ENCODE data around the gene FMOD. TPM values are rescaled to one million over a fixed set of nuclear protein-coding genes. Genes with fewer than 3 reads are reported as not detected.

The FMOD gene
- total RNA-seq, 3 donors from 2014 or later (not counting 1 experiment from before 2014, with no cell fraction given) = not detected

DNA sequence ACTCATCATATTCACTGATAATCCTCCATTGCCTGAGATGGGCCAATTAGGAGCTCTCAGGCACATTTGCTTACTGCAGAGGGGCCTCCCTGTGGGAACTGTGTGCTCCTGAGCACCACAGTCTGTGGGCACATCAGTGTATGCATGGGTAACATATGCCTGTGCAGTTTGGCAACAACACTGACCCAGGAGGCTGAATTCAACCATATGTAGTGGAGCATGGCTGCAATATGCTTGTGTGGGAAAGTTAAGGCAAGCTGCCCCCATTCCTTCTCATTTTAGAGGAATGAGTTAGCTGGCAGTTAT lies 11.8 kb upstream of the FMOD start:
- TF ChIP-seq, protein P1, sequence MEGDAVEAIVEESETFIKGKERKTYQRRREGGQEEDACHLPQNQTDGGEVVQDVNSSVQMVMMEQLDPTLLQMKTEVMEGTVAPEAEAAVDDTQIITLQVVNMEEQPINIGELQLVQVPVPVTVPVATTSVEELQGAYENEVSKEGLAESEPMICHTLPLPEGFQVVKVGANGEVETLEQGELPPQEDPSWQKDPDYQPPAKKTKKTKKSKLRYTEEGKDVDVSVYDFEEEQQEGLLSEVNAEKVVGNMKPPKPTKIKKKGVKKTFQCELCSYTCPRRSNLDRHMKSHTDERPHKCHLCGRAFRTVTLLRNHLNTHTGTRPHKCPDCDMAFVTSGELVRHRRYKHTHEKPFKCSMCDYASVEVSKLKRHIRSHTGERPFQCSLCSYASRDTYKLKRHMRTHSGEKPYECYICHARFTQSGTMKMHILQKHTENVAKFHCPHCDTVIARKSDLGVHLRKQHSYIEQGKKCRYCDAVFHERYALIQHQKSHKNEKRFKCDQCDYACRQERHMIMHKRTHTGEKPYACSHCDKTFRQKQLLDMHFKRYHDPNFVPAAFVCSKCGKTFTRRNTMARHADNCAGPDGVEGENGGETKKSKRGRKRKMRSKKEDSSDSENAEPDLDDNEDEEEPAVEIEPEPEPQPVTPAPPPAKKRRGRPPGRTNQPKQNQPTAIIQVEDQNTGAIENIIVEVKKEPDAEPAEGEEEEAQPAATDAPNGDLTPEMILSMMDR (IDR thresholded peaks at IDR 0.05) = no peak
- intact Hi-C loops (cut with micrococcal nuclease) = no loop called here
- DNase-seq (no peak), ATAC-seq (no peak)
- peaks cover 11% of the 10 kb centered on the region for H3K4me1 ChIP-seq (ENCODE audit: control insufficient read depth, insufficient read depth, low read length)
- H3K9me3 ChIP-seq (ENCODE audit: control insufficient read depth, insufficient read depth, low read length) = no peaks in the 10 kb centered on the region
- H3K36me3 ChIP-seq (ENCODE audit: control insufficient read depth, insufficient read depth, low read length) = no peaks in the 10 kb centered on the region
- H3K9me3 Mint-ChIP-seq = no peaks in the 10 kb centered on the region
- H3K27me3 ChIP-seq (ENCODE audit: control insufficient read depth, insufficient read depth, low read length) = peaks cover 4% of the 10 kb centered on the region
- peaks cover 14 to 16% of the 10 kb centered on the region in 2 donors for H3K4me1 Mint-ChIP-seq
- no peak overlapping the region for H3K27ac ChIP-seq (ENCODE audit: low read length)
- no peaks in the 10 kb centered on the region for H3K36me3 Mint-ChIP-seq
- no peak overlapping the region for H3K4me3 Mint-ChIP-seq
- H3K27ac Mint-ChIP-seq = no peak overlapping the region
- peaks cover 16 to 31% of the 10 kb centered on the region in 2 donors for H3K27me3 Mint-ChIP-seq (ENCODE audit: low read depth in 2 of 2)
- no peak overlapping the region for H3K4me3 ChIP-seq (ENCODE audit: low read length)

DNA sequence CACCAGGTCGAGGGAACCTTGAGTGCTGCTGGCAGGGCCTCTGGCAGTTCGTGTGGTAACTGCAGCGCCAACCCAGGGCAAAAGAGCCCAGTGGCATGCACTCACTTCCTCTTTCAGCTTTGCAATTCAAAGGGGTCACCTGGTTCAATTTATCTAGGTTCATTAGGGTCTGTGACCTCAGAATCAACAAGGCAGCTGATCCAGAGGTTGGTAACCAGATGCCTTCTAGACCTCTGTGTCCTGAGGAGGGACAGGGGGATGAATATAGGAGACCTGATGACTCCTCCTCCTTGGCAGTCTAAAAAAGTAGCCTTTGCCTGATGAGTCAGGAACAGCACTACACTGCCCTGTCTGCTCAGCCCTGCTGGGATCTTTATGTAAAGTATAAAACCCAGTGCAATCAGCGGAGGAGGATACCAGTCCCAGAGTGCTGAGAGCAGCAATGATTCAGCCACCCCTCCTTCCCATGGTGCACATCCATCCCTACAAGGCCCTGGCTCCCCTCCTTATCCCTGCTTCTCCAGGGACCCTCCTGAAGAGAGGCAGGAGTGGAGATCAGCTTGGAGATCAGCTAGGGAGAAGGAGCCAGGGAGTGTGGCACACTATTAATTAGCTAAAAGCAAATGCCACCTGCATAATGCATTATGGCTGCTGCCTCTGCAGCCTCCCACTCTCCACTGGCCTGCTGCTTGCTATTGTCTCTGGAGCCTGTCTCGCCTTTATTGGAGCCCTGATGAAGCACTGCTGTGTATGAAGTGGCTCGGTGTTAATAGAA lies 11.2 kb upstream of the FMOD start:
- ATAC-seq (no peak), DNase-seq (no peak)
- TF ChIP-seq, protein P1 (IDR thresholded peaks at IDR 0.05) = no peak
- H3K9me3 Mint-ChIP-seq = no peaks in the 10 kb centered on the region
- no peaks in the 10 kb centered on the region for H3K36me3 ChIP-seq (ENCODE audit: control insufficient read depth, insufficient read depth, low read length)
- WGBS (ENCODE audit: insufficient coverage) = 31% methylated on average over 4 of the region's 6 CpGs
- no peak overlapping the region for H3K4me3 ChIP-seq (ENCODE audit: low read length)
- peaks cover 4% of the 10 kb centered on the region for H3K27me3 ChIP-seq (ENCODE audit: control insufficient read depth, insufficient read depth, low read length)
- no peak overlapping the region for H3K27ac ChIP-seq (ENCODE audit: low read length)
- peaks cover 19 to 37% of the 10 kb centered on the region in 2 donors for H3K27me3 Mint-ChIP-seq (ENCODE audit: low read depth in 2 of 2)
- H3K4me1 Mint-ChIP-seq = peaks cover 14 to 16% of the 10 kb centered on the region in 2 donors
- H3K4me1 ChIP-seq (ENCODE audit: control insufficient read depth, insufficient read depth, low read length) = peaks cover 11% of the 10 kb centered on the region
- H3K4me3 Mint-ChIP-seq = no peak overlapping the region
- intact Hi-C loops (cut with micrococcal nuclease) = no loop called here
- no peak overlapping the region for H3K27ac Mint-ChIP-seq
- no peaks in the 10 kb centered on the region for H3K36me3 Mint-ChIP-seq
- no peaks in the 10 kb centered on the region for H3K9me3 ChIP-seq (ENCODE audit: control insufficient read depth, insufficient read depth, low read length)

DNA sequence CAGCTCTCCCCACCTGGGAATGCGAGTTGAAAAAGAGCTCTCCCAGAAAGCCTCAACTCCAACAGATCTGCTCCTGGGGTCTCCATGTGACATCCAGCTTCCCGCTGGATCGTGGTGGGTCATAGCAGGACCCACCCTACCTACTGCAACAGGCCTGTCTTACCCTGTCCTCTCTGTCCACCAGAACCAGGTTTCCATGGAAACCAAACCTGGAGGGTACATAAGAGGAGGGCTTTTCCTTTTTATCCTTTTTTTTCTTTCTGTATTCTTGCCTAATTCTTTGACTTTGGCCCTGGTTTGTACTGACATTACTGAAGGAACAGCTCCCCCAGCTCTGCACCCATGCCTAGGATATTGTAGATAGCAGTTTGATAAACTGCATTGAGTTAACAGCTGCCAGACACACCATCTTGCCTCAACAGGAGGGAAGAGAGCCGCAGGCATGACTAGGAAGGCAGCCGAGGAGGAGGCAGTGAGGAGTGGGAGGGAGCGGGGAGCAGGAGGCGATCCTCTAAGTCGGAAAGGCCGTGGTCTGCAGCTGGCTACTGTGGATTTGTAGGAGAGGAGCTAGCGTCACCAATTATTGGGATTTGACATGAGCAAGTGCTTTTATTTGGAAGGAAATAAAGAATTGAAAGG lies 9.7 kb upstream of the FMOD start:
- intact Hi-C loops (cut with micrococcal nuclease) = no loop called here
- peaks cover 4% of the 10 kb centered on the region for H3K27me3 ChIP-seq (ENCODE audit: control insufficient read depth, insufficient read depth, low read length)
- DNase-seq = no peak
- no peaks in the 10 kb centered on the region for H3K36me3 Mint-ChIP-seq
- peaks cover 23 to 42% of the 10 kb centered on the region in 2 donors for H3K27me3 Mint-ChIP-seq (ENCODE audit: low read depth in 2 of 2)
- 93% methylated on average over 9 of the region's 10 CpGs for WGBS (ENCODE audit: insufficient coverage)
- H3K27ac ChIP-seq (ENCODE audit: low read length) = no peak overlapping the region
- H3K4me3 Mint-ChIP-seq = no peak overlapping the region
- H3K4me1 Mint-ChIP-seq = peaks cover 14 to 16% of the 10 kb centered on the region in 2 donors
- no peaks in the 10 kb centered on the region for H3K9me3 Mint-ChIP-seq
- TF ChIP-seq, protein P1 (IDR thresholded peaks at IDR 0.05) = no peak
- no peak for ATAC-seq
- H3K4me1 ChIP-seq (ENCODE audit: control insufficient read depth, insufficient read depth, low read length) = peaks cover 11% of the 10 kb centered on the region
- H3K9me3 ChIP-seq (ENCODE audit: control insufficient read depth, insufficient read depth, low read length) = no peaks in the 10 kb centered on the region
- H3K36me3 ChIP-seq (ENCODE audit: control insufficient read depth, insufficient read depth, low read length) = no peaks in the 10 kb centered on the region
- no peak overlapping the region for H3K4me3 ChIP-seq (ENCODE audit: low read length)
- no peak overlapping the region for H3K27ac Mint-ChIP-seq
